Keratinocyte (primary cell): Measurements from ENCODE around the gene GTPBP1. TPM values are rescaled to one million over a fixed set of nuclear protein-coding genes. Genes with fewer than 3 reads are reported as not detected.

Source experiments
- DNase-seq: peaks from one replicate; pipeline ENCODE4 v3.0.0-alpha.2; 2011; ENCODE audit warnings: low read depth, missing footprints, low spot score
- FAIRE-seq: peaks from 2 replicates; lab custom pipeline; 2011; peaks lifted over from hg19 to GRCh38; lab: Jason Lieb, UNC
- H2AFZ ChIP-seq: 2 replicates; pipeline ENCODE4 v1.6.0; 2012; ENCODE audit warnings: low read length, control low read depth, inconsistent platforms; ENCODE audit not compliant: control insufficient read depth
- H3K27ac ChIP-seq: 2 replicates; pipeline ENCODE4 v1.5.1; 2011; ENCODE audit warnings: low read length; ENCODE audit not compliant: control insufficient read depth, insufficient read depth
- H3K27me3 ChIP-seq: 3 replicates; pipeline ENCODE4 v1.6.0; 2011; ENCODE audit warnings: low read length; ENCODE audit not compliant: control insufficient read depth, insufficient read depth; ENCODE audit errors: extremely low read depth
- H3K36me3 ChIP-seq, 2 experiments: 2 replicates in 1 of 2; 3 replicates in 1 of 2; pipeline ENCODE4 v1.5.1; 2011; ENCODE audit warnings: low read length in 2 of 2, mild to moderate bottlenecking in 1 of 2; ENCODE audit not compliant: control insufficient read depth in 2 of 2, insufficient read depth in 2 of 2; ENCODE audit errors: extremely low read depth in 1 of 2
- H3K4me1 ChIP-seq: 3 replicates; pipeline ENCODE4 v1.5.1; 2011; ENCODE audit warnings: low read length; ENCODE audit not compliant: control insufficient read depth, insufficient read depth; ENCODE audit errors: extremely low read depth
- H3K4me2 ChIP-seq: 3 replicates; pipeline ENCODE4 v1.6.0; 2011; ENCODE audit warnings: low read depth, low read length; ENCODE audit not compliant: control insufficient read depth, insufficient read depth; ENCODE audit errors: extremely low read depth
- H3K4me3 ChIP-seq, 3 experiments: fragments of 200-600 bp in 1 of 3; sonication (generic) in 1 of 3; 2 replicates in 2 of 3; 3 replicates in 1 of 3; pipeline ENCODE4 v1.5.1; 2011 to 2016; ENCODE audit warnings: low read length in 3 of 3, mild to moderate bottlenecking in 3 of 3, control low read depth in 2 of 3, inconsistent platforms in 1 of 3, low read depth in 1 of 3, mixed read lengths in 1 of 3, mixed run types in 1 of 3, moderate library complexity in 1 of 3; ENCODE audit not compliant: control insufficient read depth in 2 of 3, insufficient read depth in 2 of 3; ENCODE audit errors: extremely low read depth in 1 of 3
- H3K79me2 ChIP-seq: 2 replicates; pipeline ENCODE4 v1.6.0; 2012; ENCODE audit warnings: low read length; ENCODE audit not compliant: control insufficient read depth, insufficient read depth
- H3K9ac ChIP-seq: 3 replicates; pipeline ENCODE4 v1.6.0; 2011; ENCODE audit warnings: low read length; ENCODE audit not compliant: control insufficient read depth, insufficient read depth; ENCODE audit errors: extremely low read depth
- H3K9me1 ChIP-seq: 3 replicates; pipeline ENCODE4 v1.6.0; 2011; ENCODE audit warnings: low read length; ENCODE audit not compliant: control insufficient read depth, insufficient read depth; ENCODE audit errors: extremely low read depth
- H3K9me3 ChIP-seq: 2 replicates; pipeline ENCODE4 v1.5.1; 2012; ENCODE audit warnings: low read depth, low read length; ENCODE audit not compliant: control insufficient read depth
- H4K20me1 ChIP-seq: 3 replicates; pipeline ENCODE4 v1.6.0; 2011; ENCODE audit warnings: low read length; ENCODE audit not compliant: control insufficient read depth, insufficient read depth; ENCODE audit errors: extremely low read depth
- CTCF ChIP-seq, 3 experiments: IDR thresholded peaks in 1 of 3; conservative IDR thresholded peaks in 1 of 3; optimal IDR thresholded peaks in 1 of 3; 2 replicates in 2 of 3; 3 replicates in 1 of 3; pipeline versions ENCODE3 to v1.5.1; 2011; ENCODE audit warnings: low read length in 3 of 3, mild to moderate bottlenecking in 3 of 3, moderate library complexity in 2 of 3, control low read depth in 1 of 3, inconsistent platforms in 1 of 3; ENCODE audit not compliant: insufficient read depth in 2 of 3; ENCODE audit errors: extremely low read depth in 1 of 3
- EZH2 ChIP-seq: IDR thresholded peaks from one replicate; pipeline ENCODE4 v1.6.1; 2012; ENCODE audit warnings: inconsistent platforms, mild to moderate bottlenecking, low read length, moderate library complexity
- dilution Hi-C: fragments of 300-500 bp; cut with MboI; formaldehyde crosslinking; loops from one replicate; pipeline ENCODE4 v1.7.0; 2020; ENCODE audit warnings: low sequenced_read_pairs; ENCODE audit not compliant: extremely low pct_ligation_motif_present
- polyA plus RNA-seq, 5 experiments: library from polyadenylated mRNA; depleted of rRNA in 3 of 5; stranded (reverse) in 3 of 5; stranded (forward) in 1 of 5; unstranded in 1 of 5; fragments of >200 nt; gene quantifications; 1 replicate in 1 of 5; 2 replicates in 3 of 5; 3 replicates in 1 of 5; pipeline versions ENCODE4 v1.2.1 to v1.2.3, GENCODE V29; 2011 to 2012; ENCODE audit warnings: missing spikeins in 2 of 5, low read depth in 1 of 5, low replicate concordance in 1 of 5

The GTPBP1 gene
- polyA plus RNA-seq, 1 donor (not counting 4 experiments of a cell fraction or from before 2014, with no cell fraction given): 16.3 TPM

GRCh38 chr22:38738475-38739070 lies 32.8 kb downstream of the GTPBP1 start:
- dilution Hi-C loops: no loop called here
- H3K27me3 ChIP-seq: no peaks in the 10 kb centered on the region
- H3K9ac ChIP-seq: no peak overlapping the region
- no peak for TF ChIP-seq EZH2
- H3K4me2 ChIP-seq: no peak overlapping the region
- H3K4me1 ChIP-seq: peaks cover 18% of the 10 kb centered on the region
- no peaks in the 10 kb centered on the region for H3K9me1 ChIP-seq
- no peak overlapping the region for H3K27ac ChIP-seq
- DNase-seq (no peak), FAIRE-seq (no peak)
- no peaks in the 10 kb centered on the region for H3K9me3 ChIP-seq
- no peak overlapping the region for H3K4me3 ChIP-seq
- H3K36me3 ChIP-seq: peaks cover 50 to 70% of the 10 kb centered on the region in 2 experiments
- no peak overlapping the region for H2AFZ ChIP-seq
- H4K20me1 ChIP-seq: no peaks in the 10 kb centered on the region
- no peaks in the 10 kb centered on the region for H3K79me2 ChIP-seq

GRCh38 chr22:38739300-38740055 lies 33.7 kb downstream of the GTPBP1 start:
- no peak overlapping the region for H2AFZ ChIP-seq
- dilution Hi-C loops: no loop called here
- FAIRE-seq: no peak

More at GRCh38 chr22:38739300-38740055, 33.7 kb downstream of the GTPBP1 start:
- no peak overlapping the region for H3K4me3 ChIP-seq
- peaks cover 44 to 74% of the 10 kb centered on the region in 2 experiments for H3K36me3 ChIP-seq
- no peak overlapping the region for H3K9ac ChIP-seq
- no peak for DNase-seq
- peaks cover 18% of the 10 kb centered on the region for H3K4me1 ChIP-seq
- TF ChIP-seq EZH2 (no peak), CTCF (optimal IDR thresholded peaks at IDR 0.05 in 1 of 3, IDR thresholded peaks at IDR 0.05 in 1 of 3, conservative IDR thresholded peaks at IDR 0.05 in 1 of 3; ENCODE audit: extremely low read depth in 1 of 3, insufficient read depth in 2 of 3, low read length in 3 of 3) (no peak)
- no peak overlapping the region for H3K4me2 ChIP-seq
- no peaks in the 10 kb centered on the region for H3K9me3 ChIP-seq
- no peaks in the 10 kb centered on the region for H3K27me3 ChIP-seq
- H3K9me1 ChIP-seq: no peaks in the 10 kb centered on the region
- H3K79me2 ChIP-seq: no peaks in the 10 kb centered on the region
- no peaks in the 10 kb centered on the region for H4K20me1 ChIP-seq
- no peak overlapping the region for H3K27ac ChIP-seq
